Measurements from ENCODE around the gene GYPA.
"Not testable (repeated sequence)": the region's sequence is repeated elsewhere in the genome, so short reads cannot be mapped to it uniquely, and the experiment has no call there.

GYPA gene

DNA sequence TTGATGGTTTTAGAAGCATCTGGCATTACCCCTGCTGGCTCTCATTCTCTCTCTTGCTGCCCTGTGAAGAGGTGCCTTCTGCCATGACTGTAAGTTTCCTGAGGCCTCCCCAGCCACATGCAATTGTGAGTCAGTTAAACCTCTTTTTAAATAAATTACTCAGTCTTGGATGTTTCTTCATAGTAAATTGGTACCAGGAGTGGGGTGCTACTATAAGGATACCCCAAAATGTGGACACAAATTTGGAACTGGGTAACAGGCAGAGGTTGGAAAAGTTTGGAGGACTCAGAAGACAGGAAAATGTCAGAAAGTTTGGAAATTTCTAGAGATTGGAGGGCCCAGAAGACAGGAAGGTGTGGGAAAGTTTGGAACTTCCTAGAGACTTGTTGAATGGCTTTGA lies 79.0 kb downstream of the GYPA start:
- DNase-seq; in situ Hi-C loops (cut with HindIII; ENCODE audit: low pct_ligation_motif_present, low pct_unique_long_range_greater_than_20kb, low sequenced_read_pairs): not testable (repeated sequence)

DNA sequence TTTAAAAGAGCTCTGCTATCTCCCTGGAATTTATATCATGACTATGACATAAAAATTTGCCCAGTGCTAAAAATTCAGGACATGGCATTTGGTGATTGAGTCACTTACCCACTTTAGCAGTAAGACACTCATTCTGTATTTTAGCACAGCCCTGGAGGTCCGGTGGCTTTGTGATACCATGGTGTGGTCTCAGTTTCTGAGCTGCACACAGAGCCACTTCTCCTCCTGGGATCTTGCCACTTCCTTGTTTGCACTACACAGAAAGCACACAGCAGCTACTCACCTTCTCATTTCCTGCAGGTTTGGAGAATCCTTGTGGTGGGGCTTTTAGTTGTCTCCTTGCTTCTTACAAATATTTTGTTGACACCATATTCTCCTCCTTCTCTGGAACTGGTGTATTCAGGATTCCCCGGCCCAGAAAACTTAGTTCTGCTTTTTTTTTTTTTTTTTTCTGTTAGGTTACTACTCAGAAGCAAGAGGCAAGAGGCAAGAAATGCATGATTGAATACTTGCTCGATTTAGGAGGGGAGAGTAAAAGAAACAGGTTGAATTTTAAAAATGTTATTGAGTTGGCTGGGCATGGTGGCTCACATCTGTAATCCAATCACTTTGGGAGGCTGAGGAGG lies 80.2 kb downstream of the GYPA start:
- in situ Hi-C loops (cut with HindIII; ENCODE audit: low pct_ligation_motif_present, low pct_unique_long_range_greater_than_20kb, low sequenced_read_pairs); DNase-seq: not testable (repeated sequence)

Data from ACHN (cell line).